Measurements from ENCODE around the gene AKT3.

AKT3 gene

GRCh38 chr1:243585982-243586381, 264.1 kb downstream of the AKT3 start:
- peaks cover 36% of the 10 kb centered on the region for H3K4me1 ChIP-seq (ENCODE audit: control insufficient read depth, low read length)
- H3K4me2 ChIP-seq (ENCODE audit: low read length) = no peak overlapping the region
- no peak overlapping the region for H3K4me3 ChIP-seq (ENCODE audit: low read length)
- H3K27ac ChIP-seq (ENCODE audit: low read depth, low read length) = no peak overlapping the region
- TF ChIP-seq EZH2phosphoT487 (IDR thresholded peaks at IDR 0.05; ENCODE audit: borderline replicate concordance, low read length) (no peak), CTCF (IDR thresholded peaks at IDR 0.05; ENCODE audit: low read depth, low read length, poor library complexity, severe bottlenecking) (no peak)
- no peaks in the 10 kb centered on the region for H3K9me2 ChIP-seq (replicated peaks; ENCODE audit: control insufficient read depth, low read length)
- no peaks in the 10 kb centered on the region for H4K20me1 ChIP-seq (ENCODE audit: control insufficient read depth, insufficient read depth, low read depth, low read length)
- H3K9me3 ChIP-seq (ENCODE audit: control insufficient read depth, insufficient read depth, low read length) = peaks cover 7% of the 10 kb centered on the region; the same call in 1 of the 2 replicates
- H3K27me3 ChIP-seq (ENCODE audit: control insufficient read depth, low read length) = no peaks in the 10 kb centered on the region
- no peaks in the 10 kb centered on the region for H3K79me2 ChIP-seq (ENCODE audit: control insufficient read depth, low read length)
- no peaks in the 10 kb centered on the region; the same call in 1 of the 2 replicates for H3K36me3 ChIP-seq (ENCODE audit: control insufficient read depth, low read length)
- no peaks in the 10 kb centered on the region for H3F3A ChIP-seq (ENCODE audit: control insufficient read depth, insufficient read depth)

- no peaks in the 10 kb centered on the region for H3K36me3 ChIP-seq (ENCODE audit: control insufficient read depth, low read length)
- no peak for TF ChIP-seq EZH2phosphoT487 (IDR thresholded peaks at IDR 0.05; ENCODE audit: borderline replicate concordance, low read length)
- TF ChIP-seq CTCF (IDR thresholded peaks at IDR 0.05; ENCODE audit: low read depth, low read length, poor library complexity, severe bottlenecking) = no peak
- no peak overlapping the region for H3K4me3 ChIP-seq (ENCODE audit: low read length)
- H3K27ac ChIP-seq (ENCODE audit: low read depth, low read length) = no peak overlapping the region
- no peaks in the 10 kb centered on the region for H3K79me2 ChIP-seq (ENCODE audit: control insufficient read depth, low read length)
- no peaks in the 10 kb centered on the region for H3F3A ChIP-seq (ENCODE audit: control insufficient read depth, insufficient read depth)
- no peaks in the 10 kb centered on the region for H4K20me1 ChIP-seq (ENCODE audit: control insufficient read depth, insufficient read depth, low read depth, low read length)
- no peaks in the 10 kb centered on the region for H3K9me2 ChIP-seq (replicated peaks; ENCODE audit: control insufficient read depth, low read length)
- no peaks in the 10 kb centered on the region for H3K27me3 ChIP-seq (ENCODE audit: control insufficient read depth, low read length)
- no peak overlapping the region for H3K4me2 ChIP-seq (ENCODE audit: low read length)
- peaks cover 4% of the 10 kb centered on the region; the same call in 1 of the 2 replicates for H3K9me3 ChIP-seq (ENCODE audit: control insufficient read depth, insufficient read depth, low read length)
- H3K4me1 ChIP-seq (ENCODE audit: control insufficient read depth, low read length) = peaks cover 5% of the 10 kb centered on the region
Measured at GRCh38 chr1:243582326-243582725, 267.7 kb downstream of the AKT3 start.

GRCh38 chr1:243580984-243581383, 269.1 kb downstream of the AKT3 start:
- TF ChIP-seq CTCF (IDR thresholded peaks at IDR 0.05; ENCODE audit: low read depth, low read length, poor library complexity, severe bottlenecking) (no peak), EZH2phosphoT487 (IDR thresholded peaks at IDR 0.05; ENCODE audit: borderline replicate concordance, low read length) (no peak)
- Histone ChIP-seq H3K79me2 (ENCODE audit: control insufficient read depth, low read length) (no peaks in the 10 kb centered on the region), H3K4me3 (ENCODE audit: low read length) (no peak overlapping the region)

More at GRCh38 chr1:243580984-243581383, 269.1 kb downstream of the AKT3 start:
- Histone ChIP-seq H3K36me3 (ENCODE audit: control insufficient read depth, low read length) (no peaks in the 10 kb centered on the region), H3K27me3 (ENCODE audit: control insufficient read depth, low read length) (no peaks in the 10 kb centered on the region), H3K9me2 (replicated peaks; ENCODE audit: control insufficient read depth, low read length) (no peaks in the 10 kb centered on the region), H3K9me3 (ENCODE audit: control insufficient read depth, insufficient read depth, low read length) (peaks cover 4% of the 10 kb centered on the region; the same call in 1 of the 2 replicates), H3K27ac (ENCODE audit: low read depth, low read length) (no peak overlapping the region), H4K20me1 (ENCODE audit: control insufficient read depth, insufficient read depth, low read depth, low read length) (no peaks in the 10 kb centered on the region), H3K4me1 (ENCODE audit: control insufficient read depth, low read length) (peaks cover 4% of the 10 kb centered on the region), H3F3A (ENCODE audit: control insufficient read depth, insufficient read depth) (no peaks in the 10 kb centered on the region), H3K4me2 (ENCODE audit: low read length) (no peak overlapping the region)
